Measurements from ENCODE around the gene ASGR2.

DNA sequence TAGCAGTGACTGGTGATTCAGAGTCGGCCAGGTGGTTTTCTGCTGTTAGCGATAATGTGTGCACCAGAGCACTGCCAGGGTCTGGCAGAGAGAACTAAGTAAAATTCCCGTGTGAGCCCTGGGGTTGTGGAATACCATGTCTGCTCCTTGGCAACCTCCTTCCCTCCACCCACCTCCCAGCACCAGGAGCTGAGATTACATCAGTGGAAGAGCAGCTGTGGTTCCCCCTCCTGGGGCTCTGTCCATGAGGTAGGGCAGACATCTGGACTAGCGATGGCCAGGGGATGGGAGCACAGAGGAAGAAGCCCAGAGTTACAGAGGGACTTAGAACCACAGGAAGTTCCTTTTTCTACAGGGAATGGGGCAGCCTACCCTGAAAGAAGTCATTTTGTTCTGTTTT, 50.4 kb downstream of the ASGR2 start:
- TF ChIP-seq, protein P1, sequence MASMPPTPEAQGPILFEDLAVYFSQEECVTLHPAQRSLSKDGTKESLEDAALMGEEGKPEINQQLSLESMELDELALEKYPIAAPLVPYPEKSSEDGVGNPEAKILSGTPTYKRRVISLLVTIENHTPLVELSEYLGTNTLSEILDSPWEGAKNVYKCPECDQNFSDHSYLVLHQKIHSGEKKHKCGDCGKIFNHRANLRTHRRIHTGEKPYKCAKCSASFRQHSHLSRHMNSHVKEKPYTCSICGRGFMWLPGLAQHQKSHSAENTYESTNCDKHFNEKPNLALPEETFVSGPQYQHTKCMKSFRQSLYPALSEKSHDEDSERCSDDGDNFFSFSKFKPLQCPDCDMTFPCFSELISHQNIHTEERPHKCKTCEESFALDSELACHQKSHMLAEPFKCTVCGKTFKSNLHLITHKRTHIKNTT (CRISPR knock-in tag; IDR thresholded peaks at IDR 0.05), result no peak
- TF ChIP-seq POLR2AphosphoS5 (IDR thresholded peaks at IDR 0.05; ENCODE audit: low read depth, low read length), result no peak
- TF ChIP-seq, protein P2, sequence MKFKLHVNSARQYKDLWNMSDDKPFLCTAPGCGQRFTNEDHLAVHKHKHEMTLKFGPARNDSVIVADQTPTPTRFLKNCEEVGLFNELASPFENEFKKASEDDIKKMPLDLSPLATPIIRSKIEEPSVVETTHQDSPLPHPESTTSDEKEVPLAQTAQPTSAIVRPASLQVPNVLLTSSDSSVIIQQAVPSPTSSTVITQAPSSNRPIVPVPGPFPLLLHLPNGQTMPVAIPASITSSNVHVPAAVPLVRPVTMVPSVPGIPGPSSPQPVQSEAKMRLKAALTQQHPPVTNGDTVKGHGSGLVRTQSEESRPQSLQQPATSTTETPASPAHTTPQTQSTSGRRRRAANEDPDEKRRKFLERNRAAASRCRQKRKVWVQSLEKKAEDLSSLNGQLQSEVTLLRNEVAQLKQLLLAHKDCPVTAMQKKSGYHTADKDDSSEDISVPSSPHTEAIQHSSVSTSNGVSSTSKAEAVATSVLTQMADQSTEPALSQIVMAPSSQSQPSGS (CRISPR knock-in tag; IDR thresholded peaks at IDR 0.05), result no peak
- no peak for TF ChIP-seq AKAP8 (CRISPR knock-in tag; IDR thresholded peaks at IDR 0.05)
- TF ChIP-seq, protein P3, sequence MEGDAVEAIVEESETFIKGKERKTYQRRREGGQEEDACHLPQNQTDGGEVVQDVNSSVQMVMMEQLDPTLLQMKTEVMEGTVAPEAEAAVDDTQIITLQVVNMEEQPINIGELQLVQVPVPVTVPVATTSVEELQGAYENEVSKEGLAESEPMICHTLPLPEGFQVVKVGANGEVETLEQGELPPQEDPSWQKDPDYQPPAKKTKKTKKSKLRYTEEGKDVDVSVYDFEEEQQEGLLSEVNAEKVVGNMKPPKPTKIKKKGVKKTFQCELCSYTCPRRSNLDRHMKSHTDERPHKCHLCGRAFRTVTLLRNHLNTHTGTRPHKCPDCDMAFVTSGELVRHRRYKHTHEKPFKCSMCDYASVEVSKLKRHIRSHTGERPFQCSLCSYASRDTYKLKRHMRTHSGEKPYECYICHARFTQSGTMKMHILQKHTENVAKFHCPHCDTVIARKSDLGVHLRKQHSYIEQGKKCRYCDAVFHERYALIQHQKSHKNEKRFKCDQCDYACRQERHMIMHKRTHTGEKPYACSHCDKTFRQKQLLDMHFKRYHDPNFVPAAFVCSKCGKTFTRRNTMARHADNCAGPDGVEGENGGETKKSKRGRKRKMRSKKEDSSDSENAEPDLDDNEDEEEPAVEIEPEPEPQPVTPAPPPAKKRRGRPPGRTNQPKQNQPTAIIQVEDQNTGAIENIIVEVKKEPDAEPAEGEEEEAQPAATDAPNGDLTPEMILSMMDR (CRISPR knock-in tag; IDR thresholded peaks at IDR 0.05), result no peak
- no peak for TF ChIP-seq TFE3 (CRISPR knock-in tag; IDR thresholded peaks at IDR 0.05)
- TF ChIP-seq ZNF550 (CRISPR knock-in tag; IDR thresholded peaks at IDR 0.05; ENCODE audit: borderline replicate concordance), result no peak
- no peak for TF ChIP-seq ESRRA (CRISPR knock-in tag; IDR thresholded peaks at IDR 0.05; ENCODE audit: low read depth)
- TF ChIP-seq, protein P4, sequence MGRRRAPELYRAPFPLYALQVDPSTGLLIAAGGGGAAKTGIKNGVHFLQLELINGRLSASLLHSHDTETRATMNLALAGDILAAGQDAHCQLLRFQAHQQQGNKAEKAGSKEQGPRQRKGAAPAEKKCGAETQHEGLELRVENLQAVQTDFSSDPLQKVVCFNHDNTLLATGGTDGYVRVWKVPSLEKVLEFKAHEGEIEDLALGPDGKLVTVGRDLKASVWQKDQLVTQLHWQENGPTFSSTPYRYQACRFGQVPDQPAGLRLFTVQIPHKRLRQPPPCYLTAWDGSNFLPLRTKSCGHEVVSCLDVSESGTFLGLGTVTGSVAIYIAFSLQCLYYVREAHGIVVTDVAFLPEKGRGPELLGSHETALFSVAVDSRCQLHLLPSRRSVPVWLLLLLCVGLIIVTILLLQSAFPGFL (CRISPR knock-in tag; IDR thresholded peaks at IDR 0.05), result no peak
- no peak for TF ChIP-seq EED (CRISPR knock-in tag; IDR thresholded peaks at IDR 0.05)
- TF ChIP-seq BRF2 (CRISPR knock-in tag; IDR thresholded peaks at IDR 0.05), result no peak
- TF ChIP-seq, protein P5, sequence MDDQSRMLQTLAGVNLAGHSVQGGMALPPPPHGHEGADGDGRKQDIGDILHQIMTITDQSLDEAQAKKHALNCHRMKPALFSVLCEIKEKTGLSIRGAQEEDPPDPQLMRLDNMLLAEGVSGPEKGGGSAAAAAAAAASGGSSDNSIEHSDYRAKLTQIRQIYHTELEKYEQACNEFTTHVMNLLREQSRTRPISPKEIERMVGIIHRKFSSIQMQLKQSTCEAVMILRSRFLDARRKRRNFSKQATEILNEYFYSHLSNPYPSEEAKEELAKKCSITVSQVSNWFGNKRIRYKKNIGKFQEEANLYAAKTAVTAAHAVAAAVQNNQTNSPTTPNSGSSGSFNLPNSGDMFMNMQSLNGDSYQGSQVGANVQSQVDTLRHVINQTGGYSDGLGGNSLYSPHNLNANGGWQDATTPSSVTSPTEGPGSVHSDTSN (CRISPR knock-in tag; IDR thresholded peaks at IDR 0.05; ENCODE audit: borderline replicate concordance), result no peak
- no peak for TF ChIP-seq EZH2 (conservative IDR thresholded peaks at IDR 0.05; ENCODE audit: low read depth, low read length)
- no peak for TF ChIP-seq ZFY (CRISPR knock-in tag; IDR thresholded peaks at IDR 0.05)
